CD14-positive monocyte (primary cell): ENCODE results near the gene CAMTA1. TPM values are rescaled to one million over a fixed set of nuclear protein-coding genes. Genes with fewer than 3 reads are reported as not detected.

Source experiments
- DNase-seq, 3 donors: peaks; one replicate each; pipeline ENCODE4 v3.0.0-alpha.2; 2011 to 2022
- H2AFZ ChIP-seq: 2 replicates; pipeline ENCODE4 v1.6.0; 2012; ENCODE audit warnings: mild to moderate bottlenecking, low read depth, low read length, inconsistent platforms; ENCODE audit not compliant: insufficient read depth, poor library complexity, severe bottlenecking
- H3K27ac ChIP-seq, 2 donors: 1 replicate in 1 of 2; 2 replicates in 1 of 2; pipeline ENCODE4 v1.5.1; 2012 to 2013; ENCODE audit warnings: low read length in 2 of 2, control low read depth in 1 of 2, inconsistent platforms in 1 of 2, low read depth in 1 of 2, mild to moderate bottlenecking in 1 of 2
- H3K27me3 ChIP-seq, 2 donors: one replicate each; pipeline versions ENCODE4 v1.6.0 to v1.6.1; 2011 to 2013; ENCODE audit warnings: low read length in 2 of 2; ENCODE audit not compliant: control insufficient read depth in 2 of 2, insufficient read depth in 2 of 2
- H3K36me3 ChIP-seq, 2 donors: replicated peaks in 1 of 2; 1 replicate in 1 of 2; 2 replicates in 1 of 2; pipeline versions ENCODE4 v1.5.1 to v1.6.1; 2012 to 2013; ENCODE audit warnings: low read length in 2 of 2, control low read depth in 1 of 2, inconsistent platforms in 1 of 2, mild to moderate bottlenecking in 1 of 2; ENCODE audit not compliant: insufficient read depth in 2 of 2, control insufficient read depth in 1 of 2
- H3K4me1 ChIP-seq, 2 donors: 1 replicate in 1 of 2; 2 replicates in 1 of 2; pipeline versions ENCODE4 v1.5.1 to v1.6.1; 2012 to 2013; ENCODE audit warnings: low read length in 2 of 2, control low read depth in 1 of 2, inconsistent platforms in 1 of 2, mild to moderate bottlenecking in 1 of 2, moderate library complexity in 1 of 2; ENCODE audit not compliant: insufficient read depth in 2 of 2, control insufficient read depth in 1 of 2
- H3K4me2 ChIP-seq: replicated peaks from 2 replicates; pipeline ENCODE3; 2012; ENCODE audit warnings: low read length, moderate library complexity, mild to moderate bottlenecking; ENCODE audit not compliant: poor library complexity, severe bottlenecking; ENCODE audit errors: extremely low read depth
- H3K4me3 ChIP-seq, 3 experiments: fragments of 200-600 bp in 1 of 3; sonication (generic) in 1 of 3; replicated peaks in 1 of 3; 1 replicate in 2 of 3; 2 replicates in 1 of 3; pipeline ENCODE4 v1.5.1; 2011 to 2013; ENCODE audit warnings: low read length in 3 of 3, mild to moderate bottlenecking in 3 of 3, control low read depth in 2 of 3, low read depth in 2 of 3, inconsistent platforms in 1 of 3, moderate library complexity in 1 of 3
- H3K79me2 ChIP-seq: 2 replicates; pipeline ENCODE4 v1.6.0; 2012; ENCODE audit warnings: mild to moderate bottlenecking, control low read depth, inconsistent platforms, low read length, moderate library complexity; ENCODE audit not compliant: insufficient read depth
- H3K9ac ChIP-seq: 2 replicates; pipeline ENCODE4 v1.6.0; 2017; ENCODE audit warnings: low read length, mild to moderate bottlenecking; ENCODE audit not compliant: insufficient read depth, poor library complexity, severe bottlenecking
- H3K9me3 ChIP-seq, 2 donors: replicated peaks in 1 of 2; 1 replicate in 1 of 2; 2 replicates in 1 of 2; pipeline versions ENCODE4 v1.5.1 to v1.6.1; 2012 to 2013; ENCODE audit warnings: low read length in 2 of 2, control low read depth in 1 of 2; ENCODE audit not compliant: control insufficient read depth in 1 of 2, insufficient read depth in 1 of 2
- H4K20me1 ChIP-seq: 2 replicates; pipeline ENCODE4 v1.6.0; 2012; ENCODE audit warnings: mild to moderate bottlenecking, low read length, control low read depth, moderate library complexity; ENCODE audit not compliant: insufficient read depth
- H3K27ac Mint-ChIP-seq, 7 donors: one replicate each; pipeline ENCODE4 v1.8.0; 2020; ENCODE audit warnings: mild to moderate bottlenecking in 7 of 7, mixed read lengths in 7 of 7, moderate library complexity in 6 of 7, inconsistent platforms in 2 of 7
- H3K27me3 Mint-ChIP-seq, 3 donors: one replicate each; pipeline ENCODE4 v1.8.0; 2021 to 2022; ENCODE audit warnings: low read depth in 3 of 3, mild to moderate bottlenecking in 3 of 3, mixed read lengths in 3 of 3, moderate library complexity in 3 of 3, inconsistent platforms in 1 of 3
- H3K36me3 Mint-ChIP-seq, 2 donors: one replicate each; pipeline ENCODE4 v1.8.0; 2020; ENCODE audit warnings: mixed read lengths in 2 of 2, inconsistent platforms in 1 of 2, mild to moderate bottlenecking in 1 of 2
- H3K4me1 Mint-ChIP-seq: one replicate; pipeline ENCODE4 v1.8.0; 2020; ENCODE audit warnings: mild to moderate bottlenecking, mixed read lengths
- H3K4me3 Mint-ChIP-seq, 2 donors: one replicate each; pipeline ENCODE4 v1.8.0; 2020; ENCODE audit warnings: mild to moderate bottlenecking in 2 of 2, mixed read lengths in 2 of 2, moderate library complexity in 1 of 2
- H3K9me3 Mint-ChIP-seq, 7 donors: one replicate each; pipeline ENCODE4 v1.8.0; 2020 to 2022; ENCODE audit warnings: mixed read lengths in 7 of 7, mild to moderate bottlenecking in 6 of 7, moderate library complexity in 6 of 7, inconsistent platforms in 2 of 7
- CTCF ChIP-seq: fragments of 200-600 bp; IDR thresholded peaks from one replicate; pipeline ENCODE4 v1.8.0; 2022; ENCODE audit warnings: antibody characterized with exemption, mild to moderate bottlenecking
- WGBS: methylation state at CpG from one replicate; pipeline ENCODE4 v1.1.5; 2013; ENCODE audit warnings: missing lambda C conversion rate; ENCODE audit not compliant: insufficient coverage; 5-methylcytosine and 5-hydroxymethylcytosine counted together
- intact Hi-C, 2 donors: fragments of 100-400 bp; cut with micrococcal nuclease; formaldehyde crosslinking; loops; one replicate each; pipeline versions ENCODE4 v1.15.0 to v1.15.1; 2023
- polyA plus RNA-seq, 3 donors: library from polyadenylated mRNA; depleted of rRNA in 1 of 3; unstranded in 2 of 3; stranded (reverse) in 1 of 3; fragments of 300-500 nt in 2 of 3; fragments of >200 nt in 1 of 3; fragmentation: Illumina TruSeq in 2 of 3; gene quantifications; 1 replicate in 2 of 3; 2 replicates in 1 of 3; pipeline ENCODE4 v1.2.3, GENCODE V29; 2012 to 2021

Gene CAMTA1
- polyA plus RNA-seq, 3 donors: 52.0 to 89.6 (median 78.3) TPM

GRCh38 chr1:7280347-7280960 is 495.2 kb downstream of the CAMTA1 start:
- Mint-ChIP-seq H3K36me3 (no peaks in the 10 kb centered on the region), H3K27me3 (peaks cover 6 to 13% (median 6%) of the 10 kb centered on the region in 3 donors), H3K27ac (no peak overlapping the region), H3K9me3 (peaks cover 0 to 11% (median 3%) of the 10 kb centered on the region in 7 donors), H3K4me1 (no peaks in the 10 kb centered on the region), H3K4me3 (no peak overlapping the region)
- no peaks in the 10 kb centered on the region for H4K20me1 ChIP-seq
- no peak for DNase-seq
- no peaks in the 10 kb centered on the region for H3K9me3 ChIP-seq
- no peaks in the 10 kb centered on the region for H3K79me2 ChIP-seq
- H3K36me3 ChIP-seq: no peaks in the 10 kb centered on the region
- H3K4me1 ChIP-seq: no peaks in the 10 kb centered on the region
- TF ChIP-seq CTCF: no peak
- no peak overlapping the region for H3K27ac ChIP-seq
- WGBS: no CpG with 5 or more reads among the region's 7 CpGs
- H2AFZ ChIP-seq: no peak overlapping the region
- H3K4me3 ChIP-seq: no peak overlapping the region
- H3K4me2 ChIP-seq: no peak overlapping the region
- H3K27me3 ChIP-seq: peaks cover 0 to 2% of the 10 kb centered on the region in 2 donors
- H3K9ac ChIP-seq: no peak overlapping the region
- intact Hi-C loops: no loop called here

GRCh38 chr1:7281821-7282220 is 496.6 kb downstream of the CAMTA1 start:
- no peak for DNase-seq
- Histone ChIP-seq H3K9me3 (no peaks in the 10 kb centered on the region), H3K27ac (no peak overlapping the region), H2AFZ (no peak overlapping the region), H3K4me3 (no peak overlapping the region), H4K20me1 (no peaks in the 10 kb centered on the region), H3K27me3 (peaks cover 0 to 2% of the 10 kb centered on the region in 2 donors), H3K4me2 (no peak overlapping the region), H3K4me1 (no peaks in the 10 kb centered on the region), H3K9ac (no peak overlapping the region), H3K79me2 (no peaks in the 10 kb centered on the region), H3K36me3 (no peaks in the 10 kb centered on the region)
- Mint-ChIP-seq H3K27ac (no peak overlapping the region), H3K4me3 (no peak overlapping the region), H3K27me3 (peaks cover 6 to 15% (median 6%) of the 10 kb centered on the region in 3 donors), H3K9me3 (peaks cover 0 to 14% (median 3%) of the 10 kb centered on the region in 7 donors), H3K4me1 (no peaks in the 10 kb centered on the region), H3K36me3 (no peaks in the 10 kb centered on the region)
- intact Hi-C loops: no loop called here
- 97% methylated on average over 4 of the region's 5 CpGs for WGBS
- TF ChIP-seq CTCF: no peak
